ENCODE results near the gene FASN.

Gene FASN

DNA sequence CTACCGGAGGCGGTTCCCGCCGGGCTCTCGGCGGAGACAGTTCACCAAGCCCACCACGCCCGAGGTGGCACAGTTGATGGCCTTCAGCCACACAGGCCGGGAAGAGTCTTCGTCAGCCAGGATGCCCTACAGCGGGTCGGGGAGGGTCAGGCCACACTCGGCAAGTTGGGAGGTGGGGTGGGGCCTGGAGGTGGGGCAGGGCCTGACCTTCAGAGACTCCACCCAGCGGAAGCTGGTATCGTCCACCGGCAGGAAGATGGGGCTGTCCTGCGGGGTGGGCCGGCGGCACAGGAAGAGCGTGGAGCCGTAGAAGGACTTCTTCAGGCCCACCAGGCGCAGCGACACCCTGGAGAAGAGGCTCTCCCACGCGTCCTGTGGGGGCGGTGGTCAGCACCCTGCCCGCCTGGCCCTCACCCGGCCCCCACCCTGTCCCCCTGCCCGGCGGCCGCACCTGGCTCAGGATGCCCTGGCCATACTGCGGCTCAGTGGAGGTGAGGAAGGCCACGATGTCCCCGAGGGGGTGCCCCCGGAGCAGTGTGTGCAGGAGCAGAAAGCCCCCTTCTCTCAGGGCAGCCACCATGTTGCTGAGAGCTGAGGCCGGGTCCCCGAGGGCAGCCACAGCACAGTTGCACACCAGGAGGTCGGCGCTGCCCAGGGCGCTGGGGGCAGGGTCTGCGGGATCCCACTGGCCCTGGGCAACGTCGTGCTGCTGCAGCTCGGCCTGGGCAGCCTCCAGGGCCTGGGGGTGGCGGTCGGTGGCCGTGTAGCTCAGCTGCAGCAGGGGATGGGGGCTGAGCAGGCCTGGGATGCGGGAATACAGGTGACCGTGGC lies 12.8 kb downstream of the FASN start:
- no peak for TF ChIP-seq ZFX (IDR thresholded peaks at IDR 0.05; ENCODE audit: borderline replicate concordance)
- no peak for TF ChIP-seq CTCF (IDR thresholded peaks at IDR 0.05)
- H3K27ac ChIP-seq, result no peak overlapping the region

DNA sequence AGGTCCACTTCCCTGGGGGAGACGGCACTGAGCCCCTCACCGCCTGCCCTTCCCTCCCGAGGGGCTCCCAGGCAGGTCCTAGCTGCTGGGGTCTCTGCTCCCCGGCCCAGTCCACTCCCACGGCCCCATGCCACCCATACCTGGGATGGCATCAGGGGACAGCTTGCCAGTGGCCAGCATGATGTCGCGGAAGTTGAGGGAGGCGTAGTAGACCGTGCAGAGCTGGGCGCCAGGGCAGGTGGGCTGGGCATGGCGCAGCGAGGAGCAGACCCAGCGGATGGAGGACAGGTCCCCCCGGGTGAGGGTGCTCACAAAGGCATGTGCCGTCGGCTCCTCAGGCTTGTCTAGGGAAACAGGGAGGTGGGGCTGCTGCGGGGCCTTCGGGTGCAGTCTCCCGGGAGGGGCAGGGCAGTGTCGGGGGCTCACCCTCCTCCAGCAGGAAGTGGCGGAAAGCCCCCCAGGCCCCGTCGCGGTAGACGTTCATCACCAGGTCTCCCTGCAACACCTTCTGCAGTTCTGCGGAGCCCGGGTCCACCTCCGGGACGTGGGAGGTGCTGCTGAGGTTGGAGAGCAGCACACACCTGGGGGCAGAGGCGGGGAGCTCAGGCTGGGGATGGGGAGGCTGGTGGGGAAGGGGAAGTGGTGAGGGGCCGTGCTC lies 13.5 kb downstream of the FASN start:
- TF ChIP-seq ZFX (IDR thresholded peaks at IDR 0.05; ENCODE audit: borderline replicate concordance), result no peak
- TF ChIP-seq CTCF (IDR thresholded peaks at IDR 0.05), result no peak
- no peak overlapping the region for H3K27ac ChIP-seq

DNA sequence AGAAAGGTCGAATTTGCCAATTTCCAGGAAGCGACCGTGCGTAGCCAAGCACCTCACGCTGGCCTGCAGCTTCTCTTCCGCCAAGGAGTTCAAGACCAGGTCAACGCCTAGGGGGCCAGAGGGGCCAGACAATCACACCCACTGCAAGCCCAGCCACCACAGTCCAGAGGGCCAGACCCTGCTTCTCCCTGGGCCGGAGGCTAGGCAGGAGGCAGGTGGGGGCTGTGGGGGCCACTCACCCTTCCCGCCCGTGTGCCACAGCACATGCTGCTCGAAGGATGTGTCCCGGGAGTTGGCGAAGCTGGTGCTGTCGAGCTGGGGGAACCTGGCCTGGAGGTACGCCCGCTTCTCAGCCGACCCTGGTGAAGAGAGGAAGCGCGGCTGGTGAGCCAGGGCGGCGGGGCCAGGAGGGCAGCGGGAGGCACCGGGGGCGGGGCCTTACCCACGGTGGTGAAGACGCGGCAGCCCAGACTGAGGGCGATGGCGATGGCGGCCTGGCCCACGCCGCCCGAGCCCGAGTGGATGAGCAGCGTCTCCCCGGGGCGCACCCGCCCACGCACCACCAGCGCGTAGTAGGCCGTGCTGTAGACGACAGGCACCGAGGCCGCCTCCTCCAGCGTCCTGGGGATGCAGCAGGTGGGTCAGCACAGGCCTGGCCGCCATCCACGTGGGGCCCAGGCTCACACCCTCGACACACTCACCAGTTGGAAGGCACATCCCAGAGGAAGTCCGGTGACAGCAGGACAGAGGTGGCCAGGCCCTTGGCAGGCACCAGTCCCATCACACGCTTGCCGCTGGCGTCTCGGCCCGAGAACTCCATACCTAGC lies 14.3 kb downstream of the FASN start:
- no peak for TF ChIP-seq ZFX (IDR thresholded peaks at IDR 0.05; ENCODE audit: borderline replicate concordance)
- TF ChIP-seq CTCF (IDR thresholded peaks at IDR 0.05), result no peak
- H3K27ac ChIP-seq, result no peak overlapping the region

DNA sequence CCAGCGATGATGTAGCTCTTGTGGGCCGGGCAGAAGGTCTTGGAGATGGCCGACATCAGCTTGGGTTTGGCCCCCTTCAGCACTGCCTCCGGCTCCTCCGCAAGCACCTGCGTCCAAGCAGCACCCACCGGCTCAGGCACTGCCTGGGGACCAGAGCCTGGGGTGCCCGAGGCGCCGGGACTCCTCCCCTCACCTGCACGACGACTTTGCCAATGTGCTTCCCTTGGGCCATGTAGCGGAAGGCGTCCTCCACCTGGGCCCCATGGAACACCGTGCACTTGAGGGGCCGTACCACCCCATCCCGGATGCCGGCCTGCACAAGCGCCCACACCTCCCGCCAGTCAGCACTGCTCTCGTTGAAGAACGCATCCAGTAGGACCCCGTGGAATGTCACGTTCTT lies 15.0 kb downstream of the FASN start:
- no peak for TF ChIP-seq CTCF (IDR thresholded peaks at IDR 0.05)
- TF ChIP-seq ZFX (IDR thresholded peaks at IDR 0.05; ENCODE audit: borderline replicate concordance), result no peak
- no peak overlapping the region for H3K27ac ChIP-seq

- no peak overlapping the region for H3K27ac ChIP-seq
- no peak for TF ChIP-seq CTCF (IDR thresholded peaks at IDR 0.05)
- no peak for TF ChIP-seq ZFX (IDR thresholded peaks at IDR 0.05; ENCODE audit: borderline replicate concordance)
Observed at GRCh38 chr17:82082456-82082855, 15.6 kb downstream of the FASN start.

DNA sequence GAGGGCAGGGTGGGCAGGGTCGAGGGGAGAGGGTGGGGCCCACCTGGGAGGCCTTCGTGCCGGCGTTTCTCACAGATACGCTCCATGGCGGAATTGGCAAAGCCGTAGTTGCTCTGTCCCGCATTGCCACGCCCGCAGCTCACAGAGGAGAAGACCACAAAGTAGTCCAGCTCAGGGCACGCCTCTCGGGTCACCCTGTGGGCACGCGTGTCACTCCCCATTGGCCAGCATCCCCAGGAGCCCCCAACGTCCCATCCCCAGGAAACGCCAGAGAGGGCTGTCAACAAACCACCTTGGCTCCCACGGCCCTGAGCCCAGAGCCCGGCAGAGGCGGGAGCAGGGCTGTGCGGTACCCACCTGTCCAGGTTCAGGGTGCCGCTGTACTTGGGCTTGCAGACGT lies 16.1 kb downstream of the FASN start:
- H3K27ac ChIP-seq, result no peak overlapping the region
- TF ChIP-seq ZFX (IDR thresholded peaks at IDR 0.05; ENCODE audit: borderline replicate concordance) (no peak), CTCF (IDR thresholded peaks at IDR 0.05) (no peak)
